ENCODE data around the gene PFKFB2. TPM values are rescaled to one million over a fixed set of nuclear protein-coding genes. Genes with fewer than 3 reads are reported as not detected.
"Not testable (repeated sequence)": the region's sequence is repeated elsewhere in the genome, so short reads cannot be mapped to it uniquely, and the experiment has no call there.

PFKFB2 gene
- polyA plus RNA-seq, 1 donor (not counting 4 experiments of a cell fraction or from before 2014, with no cell fraction given): 12.2 TPM

- no peak overlapping the region for H3K9ac ChIP-seq (ENCODE audit: control insufficient read depth, extremely low read depth, insufficient read depth, low read length)
- H3K4me1 ChIP-seq (ENCODE audit: control insufficient read depth, extremely low read depth, insufficient read depth, low read length): peaks cover 10% of the 10 kb centered on the region
- H3K27ac ChIP-seq (ENCODE audit: control insufficient read depth, insufficient read depth, low read length): no peak overlapping the region
- DNase-seq (ENCODE audit: low read depth, low spot score): no peak
- H3K27me3 ChIP-seq (ENCODE audit: control insufficient read depth, extremely low read depth, insufficient read depth, low read length): no peaks in the 10 kb centered on the region
- H3K9me3 ChIP-seq (ENCODE audit: control insufficient read depth, low read depth, low read length): no peaks in the 10 kb centered on the region
- TF ChIP-seq, protein P1, sequence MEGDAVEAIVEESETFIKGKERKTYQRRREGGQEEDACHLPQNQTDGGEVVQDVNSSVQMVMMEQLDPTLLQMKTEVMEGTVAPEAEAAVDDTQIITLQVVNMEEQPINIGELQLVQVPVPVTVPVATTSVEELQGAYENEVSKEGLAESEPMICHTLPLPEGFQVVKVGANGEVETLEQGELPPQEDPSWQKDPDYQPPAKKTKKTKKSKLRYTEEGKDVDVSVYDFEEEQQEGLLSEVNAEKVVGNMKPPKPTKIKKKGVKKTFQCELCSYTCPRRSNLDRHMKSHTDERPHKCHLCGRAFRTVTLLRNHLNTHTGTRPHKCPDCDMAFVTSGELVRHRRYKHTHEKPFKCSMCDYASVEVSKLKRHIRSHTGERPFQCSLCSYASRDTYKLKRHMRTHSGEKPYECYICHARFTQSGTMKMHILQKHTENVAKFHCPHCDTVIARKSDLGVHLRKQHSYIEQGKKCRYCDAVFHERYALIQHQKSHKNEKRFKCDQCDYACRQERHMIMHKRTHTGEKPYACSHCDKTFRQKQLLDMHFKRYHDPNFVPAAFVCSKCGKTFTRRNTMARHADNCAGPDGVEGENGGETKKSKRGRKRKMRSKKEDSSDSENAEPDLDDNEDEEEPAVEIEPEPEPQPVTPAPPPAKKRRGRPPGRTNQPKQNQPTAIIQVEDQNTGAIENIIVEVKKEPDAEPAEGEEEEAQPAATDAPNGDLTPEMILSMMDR (optimal IDR thresholded peaks at IDR 0.05 in 1 of 3, IDR thresholded peaks at IDR 0.05 in 1 of 3, conservative IDR thresholded peaks at IDR 0.05 in 1 of 3; ENCODE audit: extremely low read depth in 1 of 3, insufficient read depth in 2 of 3, low read length in 3 of 3): no peak
- no peak for TF ChIP-seq EZH2 (IDR thresholded peaks at IDR 0.05; ENCODE audit: low read length)
- no peaks in the 10 kb centered on the region for H3K9me1 ChIP-seq (ENCODE audit: control insufficient read depth, extremely low read depth, insufficient read depth, low read length)
- H2AFZ ChIP-seq (ENCODE audit: control insufficient read depth, low read length): no peak overlapping the region
- no peak for FAIRE-seq
- H3K4me3 ChIP-seq (ENCODE audit: control insufficient read depth in 2 of 3, extremely low read depth in 1 of 3, insufficient read depth in 2 of 3, low read depth in 1 of 3, low read length in 3 of 3): no peak overlapping the region
- H3K79me2 ChIP-seq (ENCODE audit: control insufficient read depth, insufficient read depth, low read length): peaks cover 5% of the 10 kb centered on the region
- dilution Hi-C loops (cut with MboI; ENCODE audit: extremely low pct_ligation_motif_present, low sequenced_read_pairs): no loop called here
- peaks cover 0 to 3% of the 10 kb centered on the region in 2 experiments for H3K36me3 ChIP-seq (ENCODE audit: control insufficient read depth in 2 of 2, extremely low read depth in 1 of 2, insufficient read depth in 2 of 2, low read length in 2 of 2)
- no peak overlapping the region for H3K4me2 ChIP-seq (ENCODE audit: control insufficient read depth, extremely low read depth, insufficient read depth, low read depth, low read length)
- H4K20me1 ChIP-seq (ENCODE audit: control insufficient read depth, extremely low read depth, insufficient read depth, low read length): no peaks in the 10 kb centered on the region
These were observed 12.9 kb upstream of the PFKFB2 start for GRCh38 chr1:207040181-207040533.

GRCh38 chr1:207041397-207041796 is 11.7 kb upstream of the PFKFB2 start:
- H3K27ac ChIP-seq (ENCODE audit: control insufficient read depth, insufficient read depth, low read length); H3K9ac ChIP-seq (ENCODE audit: control insufficient read depth, extremely low read depth, insufficient read depth, low read length); H3K9me1 ChIP-seq (ENCODE audit: control insufficient read depth, extremely low read depth, insufficient read depth, low read length); dilution Hi-C loops (cut with MboI; ENCODE audit: extremely low pct_ligation_motif_present, low sequenced_read_pairs); H3K4me3 ChIP-seq (ENCODE audit: control insufficient read depth in 2 of 3, extremely low read depth in 1 of 3, insufficient read depth in 2 of 3, low read depth in 1 of 3, low read length in 3 of 3); FAIRE-seq; H3K4me2 ChIP-seq (ENCODE audit: control insufficient read depth, extremely low read depth, insufficient read depth, low read depth, low read length); H4K20me1 ChIP-seq (ENCODE audit: control insufficient read depth, extremely low read depth, insufficient read depth, low read length); H3K27me3 ChIP-seq (ENCODE audit: control insufficient read depth, extremely low read depth, insufficient read depth, low read length); H3K4me1 ChIP-seq (ENCODE audit: control insufficient read depth, extremely low read depth, insufficient read depth, low read length); H2AFZ ChIP-seq (ENCODE audit: control insufficient read depth, low read length); H3K36me3 ChIP-seq (ENCODE audit: control insufficient read depth in 2 of 2, extremely low read depth in 1 of 2, insufficient read depth in 2 of 2, low read length in 2 of 2); H3K9me3 ChIP-seq (ENCODE audit: control insufficient read depth, low read depth, low read length); DNase-seq (ENCODE audit: low read depth, low spot score): not testable (repeated sequence)
- H3K79me2 ChIP-seq (ENCODE audit: control insufficient read depth, insufficient read depth, low read length): peaks cover 18% of the 10 kb centered on the region

DNA sequence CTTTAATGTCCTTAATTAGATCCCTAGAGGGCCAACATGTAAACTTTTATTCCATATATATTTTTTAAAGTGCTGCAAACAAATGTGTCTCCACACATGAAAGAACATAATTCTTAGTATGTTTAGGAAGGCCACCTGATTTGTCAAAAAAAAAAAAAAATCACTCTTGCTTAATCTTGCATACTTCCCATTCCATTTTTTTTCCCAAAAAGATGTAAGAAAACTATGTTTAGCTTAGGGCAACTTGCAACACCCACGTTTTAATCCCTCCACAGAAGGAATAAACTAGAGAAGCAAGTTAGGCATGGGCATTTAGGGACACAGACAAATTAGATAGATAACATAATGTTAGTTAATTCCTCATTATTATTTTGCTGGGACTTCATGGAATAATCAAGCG is 7.6 kb upstream of the PFKFB2 start:
- FAIRE-seq (no peak), DNase-seq (ENCODE audit: low read depth, low spot score) (no peak)
- Histone ChIP-seq H3K27me3 (ENCODE audit: control insufficient read depth, extremely low read depth, insufficient read depth, low read length) (no peaks in the 10 kb centered on the region), H3K4me3 (ENCODE audit: control insufficient read depth in 2 of 3, extremely low read depth in 1 of 3, insufficient read depth in 2 of 3, low read depth in 1 of 3, low read length in 3 of 3) (no peak overlapping the region), H3K4me1 (ENCODE audit: control insufficient read depth, extremely low read depth, insufficient read depth, low read length) (peaks cover 31% of the 10 kb centered on the region), H3K9me3 (ENCODE audit: control insufficient read depth, low read depth, low read length) (no peaks in the 10 kb centered on the region), H2AFZ (ENCODE audit: control insufficient read depth, low read length) (no peak overlapping the region), H3K4me2 (ENCODE audit: control insufficient read depth, extremely low read depth, insufficient read depth, low read depth, low read length) (peak overlapping the region; percentile 14), H3K79me2 (ENCODE audit: control insufficient read depth, insufficient read depth, low read length) (peaks cover 58% of the 10 kb centered on the region), H3K9me1 (ENCODE audit: control insufficient read depth, extremely low read depth, insufficient read depth, low read length) (no peaks in the 10 kb centered on the region), H3K9ac (ENCODE audit: control insufficient read depth, extremely low read depth, insufficient read depth, low read length) (no peak overlapping the region), H3K36me3 (ENCODE audit: control insufficient read depth in 2 of 2, extremely low read depth in 1 of 2, insufficient read depth in 2 of 2, low read length in 2 of 2) (peaks cover 5 to 26% of the 10 kb centered on the region in 2 experiments), H3K27ac (ENCODE audit: control insufficient read depth, insufficient read depth, low read length) (no peak overlapping the region), H4K20me1 (ENCODE audit: control insufficient read depth, extremely low read depth, insufficient read depth, low read length) (no peaks in the 10 kb centered on the region)
- no peak for TF ChIP-seq EZH2 (IDR thresholded peaks at IDR 0.05; ENCODE audit: low read length)
- TF ChIP-seq, protein P1 (optimal IDR thresholded peaks at IDR 0.05 in 1 of 3, IDR thresholded peaks at IDR 0.05 in 1 of 3, conservative IDR thresholded peaks at IDR 0.05 in 1 of 3; ENCODE audit: extremely low read depth in 1 of 3, insufficient read depth in 2 of 3, low read length in 3 of 3): no peak
- dilution Hi-C loops (cut with MboI; ENCODE audit: extremely low pct_ligation_motif_present, low sequenced_read_pairs): no loop called here
